ENCODE data around the gene SLC25A51. TPM values are rescaled to one million over a fixed set of nuclear protein-coding genes. Genes with fewer than 3 reads are reported as not detected.

The SLC25A51 gene
- 35.4 and 47.2 TPM in 2 replicates for total RNA-seq

GRCh38 chr9:37903647-37904444 is at the start of gene SLC25A51:
Gene SLC25A51 (minus strand): TSS chr9:37904127. CDS start chr9:37888550, 15,577 bp downstream.
- DNase-seq (ENCODE audit: extremely low read depth, low read depth, low spot score): peak; percentile 51

GRCh38 chr9:37953206-37953774 is 49.4 kb upstream of the SLC25A51 start:
- DNase-seq (ENCODE audit: extremely low read depth, low read depth, low spot score): no peak

- no peak for DNase-seq (ENCODE audit: extremely low read depth, low read depth, low spot score)
Measured at GRCh38 chr9:37952731-37953130, 48.8 kb upstream of the SLC25A51 start.

GRCh38 chr9:37951671-37952449 is 47.9 kb upstream of the SLC25A51 start:
- no peak for DNase-seq (ENCODE audit: extremely low read depth, low read depth, low spot score)

GRCh38 chr9:37950561-37950960 is 46.6 kb upstream of the SLC25A51 start:
- no peak for DNase-seq (ENCODE audit: extremely low read depth, low read depth, low spot score)

GRCh38 chr9:37949576-37949975 is 45.6 kb upstream of the SLC25A51 start:
- no peak for DNase-seq (ENCODE audit: extremely low read depth, low read depth, low spot score)

- no peak for DNase-seq (ENCODE audit: extremely low read depth, low read depth, low spot score)
Measured at GRCh38 chr9:37948417-37948980, 44.6 kb upstream of the SLC25A51 start.

- no peak for DNase-seq (ENCODE audit: extremely low read depth, low read depth, low spot score)
Measured at GRCh38 chr9:37947977-37948376, 44.0 kb upstream of the SLC25A51 start.

GRCh38 chr9:37947471-37947870 is 43.5 kb upstream of the SLC25A51 start:
- no peak for DNase-seq (ENCODE audit: extremely low read depth, low read depth, low spot score)

GRCh38 chr9:37946971-37947370 is 43.0 kb upstream of the SLC25A51 start:
- no peak for DNase-seq (ENCODE audit: extremely low read depth, low read depth, low spot score)

GRCh38 chr9:37946041-37946440 is 42.1 kb upstream of the SLC25A51 start:
- no peak for DNase-seq (ENCODE audit: extremely low read depth, low read depth, low spot score)

GRCh38 chr9:37944671-37945481 is 40.9 kb upstream of the SLC25A51 start:
- DNase-seq (ENCODE audit: extremely low read depth, low read depth, low spot score): no peak

GRCh38 chr9:37944266-37944650 is 40.3 kb upstream of the SLC25A51 start:
- DNase-seq (ENCODE audit: extremely low read depth, low read depth, low spot score): no peak

- DNase-seq (ENCODE audit: extremely low read depth, low read depth, low spot score): no peak
Measured at GRCh38 chr9:37943345-37944265, 39.7 kb upstream of the SLC25A51 start.

GRCh38 chr9:37942621-37943344 is 38.9 kb upstream of the SLC25A51 start:
- DNase-seq (ENCODE audit: extremely low read depth, low read depth, low spot score): no peak

GRCh38 chr9:37941253-37941652 is 37.3 kb upstream of the SLC25A51 start:
- DNase-seq (ENCODE audit: extremely low read depth, low read depth, low spot score): no peak

GRCh38 chr9:37939575-37940095 is 35.7 kb upstream of the SLC25A51 start:
- DNase-seq (ENCODE audit: extremely low read depth, low read depth, low spot score): no peak

- DNase-seq (ENCODE audit: extremely low read depth, low read depth, low spot score): peak; percentile 50
Measured at GRCh38 chr9:37938121-37938891, 34.4 kb upstream of the SLC25A51 start.

All from glomerular endothelial cell (primary cell).